Tibial artery (tissue), 4 donors: Measurements from ENCODE around the gene COG5.

Experiments used
- DNase-seq, 2 donors: peaks; one replicate each; pipeline ENCODE4 v3.0.0-alpha.2; 2019
- H3K27ac ChIP-seq, 2 donors: fragments of 200-600 bp; sonication (generic) in 1 of 2; 1 replicate in 1 of 2; 2 replicates in 1 of 2; pipeline ENCODE4 v1.5.1; 2018 to 2019; ENCODE audit warnings: mild to moderate bottlenecking in 1 of 2
- H3K27me3 ChIP-seq, 2 donors: fragments of 200-600 bp; sonication (generic) in 1 of 2; one replicate each; pipeline versions ENCODE4 v1.5.1 to v1.6.0; 2016 to 2019
- H3K36me3 ChIP-seq, 3 donors: fragments of 200-600 bp; sonication (generic) in 2 of 3; one replicate each; pipeline ENCODE4 v1.5.1; 2016 to 2019; ENCODE audit warnings: mild to moderate bottlenecking in 2 of 3
- H3K4me1 ChIP-seq, 4 donors: fragments of 200-600 bp; sonication (generic) in 2 of 4; 1 replicate in 3 of 4; 2 replicates in 1 of 4; pipeline ENCODE4 v1.5.1; 2016 to 2019
- H3K4me3 ChIP-seq, 2 donors: fragments of 200-600 bp; sonication (generic) in 1 of 2; 1 replicate in 1 of 2; 2 replicates in 1 of 2; pipeline ENCODE4 v1.5.1; 2018 to 2019; ENCODE audit warnings: mild to moderate bottlenecking in 2 of 2
- H3K9me3 ChIP-seq, 3 donors: fragments of 200-600 bp; sonication (generic) in 1 of 3; one replicate each; pipeline ENCODE4 v1.5.1; 2016 to 2019
- intact Hi-C: fragments of 100-400 bp; cut with DNase I; formaldehyde crosslinking; loops from one replicate; pipeline ENCODE4 v1.15.0; 2023; ENCODE audit warnings: low total_unique reads
- TF ChIP-seq, protein P1 (sequence below), 2 experiments: fragments of 200-600 bp in 1 of 2; fragments of 450-650 bp in 1 of 2; IDR thresholded peaks; one replicate each; pipeline ENCODE4 v1.5.1; 2017 to 2019; ENCODE audit warnings: antibody characterized with exemption in 2 of 2, mild to moderate bottlenecking in 1 of 2, moderate library complexity in 1 of 2

COG5 gene

DNA sequence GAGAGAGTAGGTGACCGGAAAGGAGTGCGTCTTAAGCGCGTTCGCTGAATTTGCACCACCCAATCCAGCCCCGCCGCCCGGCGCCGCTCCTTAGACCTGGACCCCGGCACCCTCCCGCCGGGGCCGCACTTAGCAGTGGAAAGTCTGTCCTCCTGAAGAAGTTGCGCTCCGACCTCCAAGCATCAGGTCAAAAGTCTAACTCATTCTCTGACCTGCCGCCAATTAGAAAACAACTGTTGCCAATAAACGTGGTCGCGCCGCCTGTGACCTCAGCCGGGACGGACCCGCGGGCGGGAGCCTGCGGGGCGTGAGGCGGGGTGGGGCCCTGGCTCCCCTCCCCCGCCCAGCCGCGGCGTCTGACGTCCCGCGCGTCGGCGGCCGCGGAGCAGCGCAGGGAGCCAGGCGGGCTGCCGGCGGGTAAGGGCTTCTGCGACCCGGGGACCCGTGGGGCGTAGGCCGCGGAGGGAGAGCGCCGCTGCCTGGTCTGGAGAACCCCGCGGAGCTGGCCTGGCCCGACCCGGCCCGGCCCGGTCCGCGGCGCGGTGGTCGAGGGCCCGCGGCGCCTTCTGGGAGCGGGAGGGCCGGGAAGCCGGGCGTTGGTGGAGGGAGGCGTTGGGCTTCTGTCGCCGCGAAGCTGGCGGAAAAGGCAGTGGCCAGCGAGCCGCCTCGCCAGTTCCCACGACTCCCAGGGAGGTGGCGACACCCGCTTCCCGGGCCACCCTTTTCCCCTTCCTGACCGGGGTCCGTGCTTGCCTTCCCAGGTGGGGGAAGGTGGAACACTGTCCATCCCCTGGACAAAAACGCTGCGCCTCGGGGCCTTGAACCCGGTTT, 16.4 kb upstream of the COG5 start, which contains the start of gene BCAP29:
Gene BCAP29 (plus strand): TSS at position 362 of the 831 bp plus-strand sequence. CDS start 527 bp downstream, outside the sequence.
- Histone ChIP-seq H3K36me3 (peaks cover 0 to 10% (median 8%) of the 10 kb centered on the region in 3 donors), H3K4me3 (peak within 1 kb of the TSS; percentile 72 to 84), H3K27ac (peak within 1 kb of the TSS; percentile 89 to 95), H3K4me1 (peaks cover 0 to 46% (median 21%) of the 10 kb centered on the region in 4 donors), H3K9me3 (no peaks in the 10 kb centered on the region), H3K27me3 (no peaks in the 10 kb centered on the region)
- peak; percentile 54 to 86 for DNase-seq
- TF ChIP-seq, protein P1, sequence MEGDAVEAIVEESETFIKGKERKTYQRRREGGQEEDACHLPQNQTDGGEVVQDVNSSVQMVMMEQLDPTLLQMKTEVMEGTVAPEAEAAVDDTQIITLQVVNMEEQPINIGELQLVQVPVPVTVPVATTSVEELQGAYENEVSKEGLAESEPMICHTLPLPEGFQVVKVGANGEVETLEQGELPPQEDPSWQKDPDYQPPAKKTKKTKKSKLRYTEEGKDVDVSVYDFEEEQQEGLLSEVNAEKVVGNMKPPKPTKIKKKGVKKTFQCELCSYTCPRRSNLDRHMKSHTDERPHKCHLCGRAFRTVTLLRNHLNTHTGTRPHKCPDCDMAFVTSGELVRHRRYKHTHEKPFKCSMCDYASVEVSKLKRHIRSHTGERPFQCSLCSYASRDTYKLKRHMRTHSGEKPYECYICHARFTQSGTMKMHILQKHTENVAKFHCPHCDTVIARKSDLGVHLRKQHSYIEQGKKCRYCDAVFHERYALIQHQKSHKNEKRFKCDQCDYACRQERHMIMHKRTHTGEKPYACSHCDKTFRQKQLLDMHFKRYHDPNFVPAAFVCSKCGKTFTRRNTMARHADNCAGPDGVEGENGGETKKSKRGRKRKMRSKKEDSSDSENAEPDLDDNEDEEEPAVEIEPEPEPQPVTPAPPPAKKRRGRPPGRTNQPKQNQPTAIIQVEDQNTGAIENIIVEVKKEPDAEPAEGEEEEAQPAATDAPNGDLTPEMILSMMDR (IDR thresholded peaks at IDR 0.05), result peak in 1 of 2 experiments; percentile 35
- intact Hi-C loops, result no loop called here

DNA sequence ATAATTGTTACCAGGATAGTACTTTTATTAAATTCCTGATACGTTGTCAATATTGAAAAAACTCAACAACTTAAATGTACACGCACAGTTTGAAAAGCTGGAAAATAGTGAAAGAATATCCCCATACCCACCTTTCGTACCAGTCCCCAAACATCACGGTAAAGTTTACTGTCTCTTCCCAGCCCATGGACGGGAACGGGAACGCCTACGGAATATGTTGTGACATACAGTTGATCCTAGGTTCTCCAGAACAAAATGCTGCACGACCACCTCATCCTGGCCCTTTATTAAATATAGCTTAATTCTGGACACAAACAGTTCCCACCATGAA, 15.8 kb upstream of the COG5 start:
- no peak for DNase-seq

DNA sequence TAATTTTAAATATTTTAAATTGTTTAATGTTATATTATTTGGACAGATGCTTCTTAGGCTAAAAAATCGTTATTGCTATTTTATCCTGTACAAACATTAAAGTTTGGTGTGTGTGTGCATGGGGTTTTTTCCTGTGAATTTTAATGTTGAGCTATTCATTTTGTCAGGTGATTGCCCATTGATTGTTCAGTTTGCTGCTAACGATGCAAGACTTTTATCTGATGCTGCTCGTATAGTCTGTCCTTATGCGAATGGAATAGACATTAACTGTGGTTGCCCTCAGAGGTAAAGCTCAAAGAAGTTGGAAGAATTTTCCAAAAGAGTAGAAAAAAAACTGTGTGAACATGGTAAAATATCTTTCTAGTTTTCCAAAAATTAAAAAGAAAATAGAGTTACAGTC, 9.8 kb upstream of the COG5 start:
- Histone ChIP-seq H3K36me3 (peaks cover 8 to 21% (median 10%) of the 10 kb centered on the region in 3 donors), H3K27me3 (no peaks in the 10 kb centered on the region), H3K4me3 (no peak overlapping the region), H3K4me1 (no peaks in the 10 kb centered on the region), H3K9me3 (no peaks in the 10 kb centered on the region), H3K27ac (no peak overlapping the region)
- TF ChIP-seq, protein P1 (IDR thresholded peaks at IDR 0.05), result no peak
- intact Hi-C loops, result no loop called here
- DNase-seq, result no peak

More for the DNA sequence above, 15.8 kb upstream of the COG5 start:
- TF ChIP-seq, protein P1 (IDR thresholded peaks at IDR 0.05), result no peak
- H3K4me1 ChIP-seq, result peaks cover 0 to 42% (median 21%) of the 10 kb centered on the region in 4 donors
- peak overlapping the region; percentile 72 to 84 for H3K4me3 ChIP-seq
- no peaks in the 10 kb centered on the region for H3K9me3 ChIP-seq
- H3K27me3 ChIP-seq, result no peaks in the 10 kb centered on the region
- H3K27ac ChIP-seq, result peak overlapping the region; percentile 89 to 95
- intact Hi-C loops, result no loop called here
- H3K36me3 ChIP-seq, result peaks cover 0 to 7% (median 5%) of the 10 kb centered on the region in 3 donors

DNA sequence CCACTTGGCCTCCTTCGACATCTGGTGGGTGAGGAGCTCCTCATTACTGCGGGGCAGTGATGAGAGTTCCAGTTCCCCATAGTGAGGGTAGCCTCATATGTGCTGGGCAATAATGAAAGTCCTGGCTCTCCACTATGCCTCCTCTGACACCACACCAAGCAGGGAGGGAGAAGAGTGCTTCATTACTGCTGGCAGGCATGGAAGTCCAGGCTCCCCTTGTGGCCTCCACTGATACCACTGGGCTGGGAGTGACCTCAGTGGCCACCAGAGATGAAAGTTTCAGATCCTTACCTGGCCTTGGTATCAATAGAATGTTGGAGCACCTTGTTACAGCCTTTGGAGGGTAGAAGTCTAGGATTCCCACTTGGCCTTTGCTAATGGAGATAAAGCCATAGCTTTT, 6.6 kb upstream of the COG5 start:
- intact Hi-C loops, result no loop called here
- DNase-seq, result no peak
- Histone ChIP-seq H3K27ac (no peak overlapping the region), H3K4me1 (peaks cover 0 to 4% (median 1%) of the 10 kb centered on the region in 4 donors), H3K9me3 (no peaks in the 10 kb centered on the region), H3K4me3 (no peak overlapping the region), H3K36me3 (peaks cover 8 to 21% (median 10%) of the 10 kb centered on the region in 3 donors), H3K27me3 (no peaks in the 10 kb centered on the region)
- TF ChIP-seq, protein P1 (IDR thresholded peaks at IDR 0.05), result no peak

DNA sequence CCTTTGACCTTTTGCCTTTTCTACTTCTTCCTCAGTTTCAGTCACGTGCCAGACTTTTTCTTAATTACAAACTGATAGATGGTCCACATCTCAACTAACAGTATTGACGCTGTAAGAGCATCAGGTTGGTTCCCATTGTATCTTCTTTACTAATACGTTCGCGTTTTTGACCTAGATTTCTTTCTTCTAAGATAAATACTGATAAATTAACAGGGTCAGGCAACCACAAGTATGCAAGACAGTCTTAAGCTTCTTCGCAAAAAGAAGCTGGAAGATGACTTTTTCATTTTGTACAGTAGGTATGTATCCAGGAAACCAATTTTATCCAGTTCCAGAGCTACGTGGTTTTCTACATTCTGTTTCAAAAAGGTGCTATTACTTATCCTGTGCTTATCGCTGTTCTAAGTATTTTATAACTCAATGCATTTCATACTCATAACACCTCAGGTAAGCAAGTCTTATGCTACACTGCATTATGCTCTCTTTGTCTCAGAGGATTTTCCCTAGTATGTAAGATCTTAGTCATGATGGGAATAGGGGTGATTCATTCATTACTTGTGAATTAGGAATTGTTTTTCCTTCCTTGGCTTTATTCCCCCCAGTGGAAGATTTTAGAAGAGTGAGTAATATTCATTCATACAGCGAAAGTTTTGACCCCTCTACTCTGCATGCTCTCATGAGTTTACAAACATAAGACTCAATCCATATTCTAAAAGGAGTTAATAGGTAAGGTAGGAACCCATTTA, 1.0 kb upstream of the COG5 start:
- TF ChIP-seq, protein P1 (IDR thresholded peaks at IDR 0.05), result no peak
- Histone ChIP-seq H3K4me1 (peaks cover 0 to 46% (median 24%) of the 10 kb centered on the region in 4 donors), H3K27me3 (no peaks in the 10 kb centered on the region), H3K36me3 (no peaks in the 10 kb centered on the region), H3K27ac (peak overlapping the region; percentile 90 to 95), H3K4me3 (peak overlapping the region; percentile 79 to 90), H3K9me3 (no peaks in the 10 kb centered on the region)
- DNase-seq, result no peak
- intact Hi-C loops, result no loop called here
